HuH-7 (cell line): Measurements from ENCODE around the gene SMIM29.
"Not testable (repeated sequence)": the region's sequence is repeated elsewhere in the genome, so short reads cannot be mapped to it uniquely, and the experiment has no call there.

ENCODE experiments used
- DNase-seq: peaks from one replicate; pipeline ENCODE4 v3.0.0; 2011; ENCODE audit warnings: low spot score

The SMIM29 gene

GRCh38 chr6:34248727-34249468 lies at the start of gene SMIM29:
SMIM29 (minus strand) TSS chr6:34249006; CDS start chr6:34247791, 1,215 bp downstream.
- DNase-seq: peak; percentile 96

GRCh38 chr6:34295721-34296120 lies 46.9 kb upstream of the SMIM29 start:
- DNase-seq: no peak

GRCh38 chr6:34292954-34293353 lies 44.1 kb upstream of the SMIM29 start:
- DNase-seq: no peak

GRCh38 chr6:34289137-34289536 lies 40.3 kb upstream of the SMIM29 start:
- no peak for DNase-seq

GRCh38 chr6:34288581-34288980 lies 39.8 kb upstream of the SMIM29 start:
- no peak for DNase-seq

GRCh38 chr6:34285448-34286164 lies 36.8 kb upstream of the SMIM29 start:
- no peak for DNase-seq

DNA sequence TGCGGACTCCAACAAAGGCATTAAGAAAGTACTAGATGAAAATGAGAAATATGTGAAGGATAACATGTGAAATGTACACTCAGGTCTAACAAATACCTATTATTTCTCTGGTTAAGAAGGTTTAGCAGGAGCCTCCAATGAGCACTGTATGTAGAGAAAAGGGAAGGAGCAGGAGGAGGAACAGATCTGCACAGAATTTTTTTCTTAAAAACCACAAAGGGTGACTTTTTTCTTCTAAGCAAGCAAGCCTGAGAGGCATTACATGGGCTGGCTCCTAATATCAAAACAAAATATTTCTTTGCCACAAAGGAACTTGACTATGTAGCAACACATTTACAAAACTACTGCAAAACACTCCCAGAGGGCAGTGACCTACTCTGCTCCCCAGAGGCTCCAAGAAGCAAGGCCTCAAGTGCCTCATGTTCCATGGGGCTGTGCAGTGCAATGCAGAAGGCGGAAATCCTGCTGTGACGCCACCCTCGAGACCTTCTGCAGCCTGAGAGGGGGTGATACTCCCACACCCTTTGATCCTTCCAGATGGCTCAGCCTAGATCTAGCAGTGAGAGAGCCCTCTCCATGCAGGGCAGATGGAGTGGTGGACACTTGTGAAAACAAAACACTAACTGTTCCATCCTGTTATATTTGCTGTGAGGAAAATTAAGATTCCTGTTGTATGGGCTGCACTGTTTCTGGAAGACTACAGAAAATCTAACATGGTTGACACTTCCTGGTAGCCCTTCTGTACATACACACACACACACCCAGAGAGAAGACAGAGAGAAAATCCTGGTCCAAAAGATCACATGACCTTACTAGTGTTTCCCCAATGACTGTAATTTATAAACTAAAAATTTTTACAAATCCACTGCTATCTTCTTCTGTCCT lies 36.0 kb upstream of the SMIM29 start:
- no peak for DNase-seq

DNA sequence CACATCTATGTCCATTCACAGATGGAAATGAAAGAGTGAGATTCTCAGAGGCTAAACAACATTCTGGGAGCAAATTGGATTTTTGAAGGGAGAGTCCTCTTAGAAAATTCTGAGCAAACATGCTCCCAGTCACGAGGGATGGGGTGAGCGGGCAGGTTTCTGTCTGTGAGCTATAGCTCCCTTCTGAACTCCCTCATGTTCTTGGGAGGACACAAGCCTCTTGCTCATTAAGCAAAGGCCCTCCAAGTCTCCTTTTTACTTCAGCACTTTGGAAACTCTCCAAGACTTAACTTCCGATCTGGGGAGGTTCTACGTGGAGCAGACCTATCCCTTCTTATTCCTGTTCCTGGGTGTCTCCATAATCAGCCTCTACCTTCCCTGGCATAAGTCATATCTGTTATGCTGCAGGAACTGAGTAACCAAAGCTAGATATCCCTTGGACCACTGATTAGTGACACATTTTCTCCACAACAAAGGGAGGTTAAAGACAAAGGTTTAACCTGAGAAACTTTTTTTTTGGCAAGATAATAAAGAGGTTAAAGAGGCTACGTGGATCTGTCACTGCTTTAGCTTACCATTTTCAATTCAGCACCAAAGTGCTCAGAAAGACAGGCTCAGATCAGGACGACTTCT lies 33.0 kb upstream of the SMIM29 start:
- DNase-seq: no peak

DNA sequence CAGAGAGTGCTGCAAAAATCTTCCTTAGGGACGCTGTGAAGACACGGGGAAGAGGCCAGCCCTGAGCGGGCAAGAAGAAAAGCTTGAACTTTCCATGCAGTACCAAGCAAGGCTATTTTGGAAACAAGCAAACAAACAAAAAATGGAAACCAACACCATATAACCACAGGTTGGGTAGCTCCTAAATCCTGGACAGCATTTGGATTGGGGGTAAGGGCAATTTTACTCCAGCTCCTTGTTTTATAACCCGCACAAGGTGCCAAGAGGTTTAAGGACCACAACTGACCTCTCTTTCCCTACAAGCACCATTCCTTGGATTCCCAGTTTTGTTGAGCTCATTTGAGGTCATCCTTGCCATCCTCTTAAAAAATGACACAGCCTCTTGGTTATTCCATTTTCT lies 31.4 kb upstream of the SMIM29 start:
- no peak for DNase-seq

- no peak for DNase-seq
These were observed 30.0 kb upstream of the SMIM29 start for GRCh38 chr6:34278833-34279232.

- no peak for DNase-seq
These were observed 28.9 kb upstream of the SMIM29 start for GRCh38 chr6:34277763-34278112.

GRCh38 chr6:34276881-34277762 lies 28.3 kb upstream of the SMIM29 start:
- DNase-seq: peak; percentile 36

- DNase-seq: no peak
These were observed 27.4 kb upstream of the SMIM29 start for GRCh38 chr6:34276191-34276590.

DNA sequence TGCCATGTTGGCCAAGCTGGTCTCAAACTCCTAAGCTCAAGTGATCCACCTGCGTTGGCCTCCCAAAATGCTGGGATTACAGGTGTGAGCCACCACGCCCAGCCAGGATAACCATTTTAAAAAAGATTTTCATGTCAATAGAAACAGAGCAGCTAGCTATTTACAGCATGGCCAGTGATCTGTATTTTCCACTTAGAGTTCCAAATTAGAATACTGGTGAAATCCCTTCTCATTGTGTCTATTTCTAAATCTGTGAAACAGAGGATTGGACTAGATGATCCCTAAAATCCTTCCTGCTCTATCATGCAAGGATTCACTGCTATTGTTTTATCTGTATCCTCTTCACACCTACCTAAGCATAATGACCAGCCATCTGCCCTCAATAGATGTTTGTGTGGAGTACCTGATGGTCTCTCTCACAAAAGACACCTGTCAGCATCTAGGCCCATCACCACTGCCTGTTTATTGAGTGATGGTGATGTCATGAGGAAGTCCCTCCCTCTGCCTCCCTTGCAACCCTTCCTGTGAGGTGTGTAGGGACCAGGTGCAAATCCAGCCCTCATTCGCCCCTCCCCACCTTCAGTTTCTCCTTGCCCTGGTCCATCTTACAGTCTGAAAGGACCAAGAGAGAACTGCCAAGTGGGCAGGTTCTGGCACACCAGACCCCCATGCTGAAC lies 26.5 kb upstream of the SMIM29 start:
- DNase-seq: no peak

DNA sequence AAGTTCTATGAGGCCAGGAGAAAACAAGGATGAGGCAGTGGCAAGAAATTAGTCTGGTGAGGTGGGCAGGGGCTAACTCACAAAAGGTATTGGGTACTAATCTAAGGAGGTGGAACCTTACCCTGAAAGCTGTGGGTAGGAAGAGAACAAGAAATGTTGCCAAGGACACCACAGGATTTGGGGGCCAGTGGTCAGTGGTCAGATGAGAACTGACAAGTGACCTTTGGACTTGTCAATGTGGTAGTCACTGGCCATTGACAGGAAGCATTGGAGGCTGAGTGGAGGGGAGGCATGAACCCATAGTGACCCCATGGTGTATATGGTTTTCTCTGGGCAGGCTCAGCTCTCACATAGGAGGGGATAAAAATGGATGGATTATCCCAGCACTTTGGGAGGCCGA lies 25.3 kb upstream of the SMIM29 start:
- DNase-seq: no peak

GRCh38 chr6:34273242-34273805 lies 24.5 kb upstream of the SMIM29 start:
- DNase-seq: no peak

DNA sequence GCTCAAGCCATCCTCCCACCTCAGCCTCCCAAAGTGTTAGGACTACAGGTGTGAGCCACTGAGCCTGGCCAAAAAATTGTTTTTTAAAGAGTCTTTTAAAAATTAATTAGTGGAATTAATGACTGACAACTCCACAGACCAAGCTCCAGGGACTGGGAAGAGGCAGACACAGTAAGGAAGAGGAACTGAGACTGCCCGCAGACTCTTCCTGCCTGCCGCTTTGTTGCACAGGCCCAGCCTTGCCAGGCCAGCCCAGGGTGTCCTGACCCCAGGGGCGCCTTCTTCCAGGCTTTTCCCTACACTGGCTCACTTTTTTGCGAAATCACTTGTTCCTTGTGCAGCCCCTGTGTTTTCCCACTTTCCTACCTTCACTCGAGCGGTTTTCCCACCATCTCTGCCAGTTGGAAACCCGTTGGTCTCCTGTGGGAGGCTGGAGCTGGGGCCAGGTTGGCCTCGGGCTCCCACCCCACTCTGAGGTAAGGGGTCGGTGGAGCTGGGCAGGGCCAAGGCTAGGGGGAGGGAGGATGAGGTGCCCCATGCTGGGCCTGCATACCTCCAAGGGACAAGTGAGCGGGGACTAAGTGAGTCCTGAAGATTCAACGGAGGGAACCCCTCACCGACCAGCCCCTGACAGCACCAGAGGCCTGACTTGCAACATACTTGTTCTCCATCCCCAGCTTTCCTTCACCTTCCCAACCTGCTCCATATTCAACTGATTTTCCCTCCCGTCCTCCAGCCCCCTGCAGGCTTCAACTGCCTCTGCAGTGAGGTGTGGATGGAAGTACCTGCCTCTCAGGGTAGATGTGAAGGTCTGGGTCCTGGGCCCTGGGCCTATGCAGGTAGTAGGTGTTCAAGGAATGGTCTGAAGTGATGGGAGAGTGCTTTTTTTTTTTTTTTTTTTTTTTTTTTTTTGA lies 23.5 kb upstream of the SMIM29 start:
- peak; percentile 51 for DNase-seq

GRCh38 chr6:34269658-34270341 lies 21.0 kb upstream of the SMIM29 start:
- not testable (repeated sequence) for DNase-seq

DNA sequence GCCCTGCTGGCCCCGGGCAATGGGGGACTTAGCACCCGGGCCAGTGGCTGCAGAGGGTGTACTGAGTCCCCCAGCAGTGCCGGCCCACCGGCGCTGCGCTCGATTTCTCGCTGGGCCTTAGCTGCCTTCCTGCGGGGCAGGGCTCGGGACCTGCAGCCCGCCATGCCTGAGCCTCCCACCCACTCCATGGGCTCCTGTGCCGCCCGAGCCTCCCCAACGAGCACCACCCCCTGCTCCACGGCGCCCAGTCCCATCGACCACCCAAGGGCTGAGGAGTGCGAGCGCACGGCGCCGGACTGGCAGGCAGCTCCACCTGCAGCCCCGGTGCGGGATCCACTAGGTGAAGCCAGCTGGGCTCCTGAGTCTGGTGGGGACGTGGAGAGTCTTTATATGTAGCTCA lies 20.3 kb upstream of the SMIM29 start:
- DNase-seq: not testable (repeated sequence)
